Uterine smooth muscle cell (primary cell): ENCODE data around the gene MXRA7. TPM values are rescaled to one million over a fixed set of nuclear protein-coding genes. Genes with fewer than 3 reads are reported as not detected.

Experiments used
- total RNA-seq: library from RNA; depleted of rRNA; stranded (reverse); fragments of >200 nt; gene quantifications from 2 replicates; pipeline ENCODE4 v1.2.3, GENCODE V29; 2014

The MXRA7 gene, protein sequence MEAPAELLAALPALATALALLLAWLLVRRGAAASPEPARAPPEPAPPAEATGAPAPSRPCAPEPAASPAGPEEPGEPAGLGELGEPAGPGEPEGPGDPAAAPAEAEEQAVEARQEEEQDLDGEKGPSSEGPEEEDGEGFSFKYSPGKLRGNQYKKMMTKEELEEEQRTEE
- 137 and 200 TPM in 2 replicates for total RNA-seq

DNA sequence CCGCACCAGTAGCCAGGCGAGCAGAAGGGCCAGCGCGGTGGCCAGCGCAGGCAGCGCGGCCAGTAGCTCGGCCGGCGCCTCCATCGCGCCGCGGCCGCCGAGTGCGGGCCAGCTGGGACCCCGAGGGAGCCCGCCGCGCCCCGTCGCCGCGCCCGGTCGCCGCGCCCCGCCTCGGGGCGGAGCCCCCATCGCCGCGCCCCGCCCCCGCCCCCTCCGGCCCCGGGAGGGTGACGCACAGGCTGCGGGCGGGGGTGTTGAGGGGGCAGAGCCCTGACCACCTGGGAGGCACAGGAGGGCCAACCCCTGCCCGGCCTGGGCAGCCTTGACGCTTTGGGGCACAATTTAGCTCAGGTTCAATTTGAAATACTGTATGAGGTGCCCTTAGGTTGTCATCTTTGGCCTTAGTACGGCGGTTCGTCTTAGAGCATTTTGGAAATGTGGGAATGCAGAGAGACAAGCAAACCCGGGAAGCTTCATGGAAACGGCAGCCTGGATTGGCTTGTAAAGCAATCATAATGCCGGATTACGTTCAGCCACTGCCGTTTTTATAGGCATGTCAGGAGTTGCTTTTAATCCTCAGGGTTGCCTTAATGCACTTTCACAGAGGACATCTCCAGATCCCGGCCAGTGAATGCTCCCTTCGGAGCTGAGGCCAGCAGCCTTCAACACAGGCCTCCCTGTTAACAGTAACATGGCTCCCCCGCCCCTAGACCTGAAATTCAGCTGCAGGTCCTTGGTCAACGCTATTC lies at the start of gene MXRA7:
TSS of gene MXRA7 (minus strand) at position 103 of the 749 bp plus-strand sequence. CDS start at position 84, 19 bp downstream.

GRCh38 chr17:76737676-76738467 lies 27.1 kb upstream of the MXRA7 start, which contains the start of gene MFSD11:
Gene MFSD11, plus strand, starts transcription at chr17:76738119. Its CDS starts 234 bp downstream, at chr17:76738353.

GRCh38 chr17:76737082-76737675 lies 26.4 kb upstream of the MXRA7 start, which contains the start of gene SRSF2:
Gene SRSF2, minus strand, starts transcription at chr17:76737331. Its CDS starts 171 bp downstream, at chr17:76737160.

DNA sequence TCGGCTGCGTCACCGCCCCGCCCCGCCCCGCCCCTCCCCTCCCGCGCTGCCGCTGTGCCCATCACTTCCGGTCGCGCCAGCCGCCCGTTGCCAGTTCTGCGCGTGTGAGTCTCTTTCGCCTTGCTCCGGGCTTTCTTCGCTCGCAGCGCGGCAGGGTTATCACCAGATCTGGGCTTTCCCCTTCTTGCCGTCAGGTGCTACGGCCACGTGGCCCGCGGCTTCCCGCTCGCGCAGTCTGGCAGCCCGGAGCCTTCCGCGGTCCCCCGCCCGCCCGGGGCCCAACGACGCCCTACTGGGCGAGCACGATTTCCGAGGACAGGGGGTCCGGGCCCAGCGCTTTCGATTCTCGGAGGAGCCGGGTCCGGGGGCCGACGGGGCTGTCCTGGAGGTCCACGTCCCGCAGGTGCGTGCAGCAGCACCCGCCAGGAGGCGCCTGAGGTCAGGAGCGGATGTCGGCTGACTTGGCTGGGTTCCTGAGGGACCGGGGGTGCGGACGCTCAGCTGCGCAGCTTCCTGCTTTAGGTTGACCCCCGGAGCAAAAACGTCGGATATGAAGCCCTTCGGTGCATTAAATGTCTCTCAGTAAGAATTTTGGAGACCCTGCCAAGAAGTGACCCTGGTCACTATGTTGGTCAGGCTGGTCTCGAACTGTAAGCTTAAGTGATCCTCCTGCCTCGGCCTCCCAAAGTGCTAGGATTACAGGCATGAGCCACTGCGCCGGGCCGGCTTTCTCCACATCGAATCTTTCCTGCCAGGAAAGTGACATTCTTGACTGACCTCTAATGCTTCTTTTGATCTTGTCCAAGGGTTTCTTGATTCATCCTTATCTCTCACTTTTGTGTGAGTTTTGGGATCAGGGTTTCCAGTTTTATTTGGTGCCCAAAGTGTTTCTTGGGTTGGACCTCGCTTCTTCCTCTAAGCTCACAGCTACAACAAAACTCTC lies 16.3 kb upstream of the MXRA7 start, which contains the start of gene METTL23:
TSS of gene METTL23 (plus strand) at position 64 of the 943 bp plus-strand sequence. CDS start 2,872 bp downstream, outside the sequence.

DNA sequence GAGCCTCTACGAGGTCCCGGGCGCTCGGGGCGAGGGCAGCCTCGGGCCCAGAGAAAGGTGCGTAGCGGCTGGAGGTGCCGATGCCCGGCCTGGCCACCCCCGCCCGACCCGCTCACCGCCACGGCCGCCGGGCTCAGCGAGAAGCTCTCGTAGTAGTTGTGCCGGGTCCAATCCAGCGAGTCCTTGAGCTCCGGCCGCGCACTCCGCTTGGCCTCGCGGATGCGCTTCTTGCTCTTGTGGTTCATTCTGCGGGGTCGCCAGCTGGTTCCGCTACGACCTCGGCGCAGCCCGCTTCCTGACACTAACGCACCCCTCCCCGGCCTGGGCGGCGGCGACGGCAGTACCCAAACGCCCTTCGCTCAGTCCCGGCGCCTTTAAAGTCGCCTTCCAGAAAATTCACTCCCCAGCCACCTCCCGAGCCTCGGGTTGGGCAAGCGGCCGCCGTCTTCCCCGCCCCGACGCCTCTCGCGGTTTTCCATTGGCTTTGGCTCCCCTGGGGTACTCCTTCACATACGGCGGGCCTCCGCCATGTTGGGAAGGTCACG lies 15.5 kb upstream of the MXRA7 start, which contains the start of gene JMJD6:
TSS of gene JMJD6 (minus strand) at position 376 of the 545 bp plus-strand sequence. CDS start at position 245, 131 bp downstream.

GRCh38 chr17:76643553-76644148 lies 67.1 kb downstream of the MXRA7 start, which contains the start of gene ST6GALNAC1:
Gene ST6GALNAC1, minus strand, starts transcription at chr17:76643757. Its CDS starts 119 bp downstream, at chr17:76643638.

Other genes with a start within 250 kb of the MXRA7 start
- not detected in 2 replicates for gene AANAT, start 243.4 kb downstream of the MXRA7 start, total RNA-seq
- 4.9 and 5.4 TPM in 2 replicates for gene RHBDF2, start 209.5 kb downstream of the MXRA7 start, total RNA-seq
- 9.5 and 18.1 TPM in 2 replicates for gene CYGB, start 173.3 kb downstream of the MXRA7 start, total RNA-seq
- 2.4 and 5.2 TPM in 2 replicates for gene PRCD, start 170.9 kb downstream of the MXRA7 start, total RNA-seq
- gene ST6GALNAC2, start 125.1 kb downstream of the MXRA7 start, total RNA-seq: 0.89 and 1.4 TPM in 2 replicates
- gene ST6GALNAC1, start 67.2 kb downstream of the MXRA7 start, total RNA-seq: not detected in 2 replicates
- 21.5 and 22.6 TPM in 2 replicates for gene JMJD6, start 15.6 kb upstream of the MXRA7 start, total RNA-seq
- 22.0 and 23.4 TPM in 2 replicates for gene METTL23, start 15.9 kb upstream of the MXRA7 start, total RNA-seq
- gene SRSF2, start 26.4 kb upstream of the MXRA7 start, total RNA-seq: 108 and 187 TPM in 2 replicates
- gene MFSD11, start 27.2 kb upstream of the MXRA7 start, total RNA-seq: 24.2 and 27.7 TPM in 2 replicates
- gene MGAT5B, start 157.4 kb upstream of the MXRA7 start, total RNA-seq: 0.22 and 0.25 TPM in 2 replicates